B cell (primary cell): ENCODE data around the gene TOMM34. TPM values are rescaled to one million over a fixed set of nuclear protein-coding genes. Genes with fewer than 3 reads are reported as not detected.
A peak's percentile ranks its signal among the peaks of the same experiment; 100 is the strongest.

Source experiments
- ATAC-seq: fragments of 200-7000 bp; cut with Tn5 transposase; one replicate; pipeline ENCODE4 v1.10.0; 2021; ENCODE audit warnings: low read depth, mild to moderate bottlenecking, moderate number of reproducible peaks, moderate library complexity
- CTCF ChIA-PET: fragments of 350-600 bp; sonication (Branson Sonifier 250); formaldehyde crosslinking; loops from one replicate; lab custom pipeline; 2021; ENCODE audit warnings: antibody characterized with exemption, inconsistent platforms; lab: Charles Lee
- POLR2A ChIA-PET: fragments of 350-600 bp; sonication (Branson Sonifier 250); formaldehyde crosslinking; loops from one replicate; lab custom pipeline; 2021; ENCODE audit warnings: antibody characterized with exemption; lab: Charles Lee
- DNase-seq: peaks from one replicate; pipeline ENCODE4 v3.0.0; 2013
- H2AFZ ChIP-seq: 2 replicates; pipeline ENCODE4 v1.6.1; 2012; ENCODE audit warnings: mild to moderate bottlenecking, low read depth, low read length; ENCODE audit not compliant: insufficient read depth, poor library complexity, severe bottlenecking
- H3K27ac ChIP-seq, 2 donors: 1 replicate in 1 of 2; 2 replicates in 1 of 2; pipeline ENCODE4 v1.5.1; 2012 to 2013; ENCODE audit warnings: low read length in 2 of 2, mild to moderate bottlenecking in 2 of 2, moderate library complexity in 1 of 2
- H3K27me3 ChIP-seq, 4 experiments: fragments of 200-600 bp in 1 of 4; sonication (generic) in 1 of 4; replicated peaks in 1 of 4; 1 replicate in 2 of 4; 2 replicates in 2 of 4; pipeline versions ENCODE4 v1.6.1 to v1.7.0; 2013 to 2016; ENCODE audit warnings: low read length in 3 of 4, mild to moderate bottlenecking in 2 of 4, mixed read lengths in 1 of 4, moderate library complexity in 1 of 4; ENCODE audit not compliant: insufficient read depth in 4 of 4, control insufficient read depth in 3 of 4; ENCODE audit errors: control extremely low read depth in 1 of 4
- H3K36me3 ChIP-seq, 2 experiments: replicated peaks in 1 of 2; 1 replicate in 1 of 2; 2 replicates in 1 of 2; pipeline versions ENCODE4 v1.6.1 to v1.7.1; 2013; ENCODE audit warnings: low read length in 1 of 2; ENCODE audit not compliant: insufficient read depth in 2 of 2, control insufficient read depth in 1 of 2; ENCODE audit errors: control extremely low read depth in 1 of 2, extremely low read depth in 1 of 2
- H3K4me1 ChIP-seq, 2 donors: fragments of 200-600 bp in 1 of 2; sonication (generic) in 1 of 2; 1 replicate in 1 of 2; 2 replicates in 1 of 2; pipeline versions ENCODE4 v1.5.1 to v1.6.1; 2013 to 2017; ENCODE audit warnings: low read length in 2 of 2; ENCODE audit not compliant: control insufficient read depth in 2 of 2, insufficient read depth in 2 of 2
- H3K4me2 ChIP-seq: replicated peaks from 2 replicates; pipeline ENCODE3; 2012; ENCODE audit warnings: mild to moderate bottlenecking, low read depth, low read length; ENCODE audit not compliant: poor library complexity, severe bottlenecking
- H3K4me3 ChIP-seq, 5 experiments: fragments of 200-600 bp in 1 of 5; sonication (generic) in 1 of 5; 1 replicate in 3 of 5; 2 replicates in 2 of 5; pipeline versions ENCODE4 v1.5.1 to v1.7.0; 2011 to 2016; ENCODE audit warnings: low read length in 4 of 5, mild to moderate bottlenecking in 4 of 5, low read depth in 2 of 5, control low read depth in 1 of 5, moderate library complexity in 1 of 5; ENCODE audit not compliant: insufficient read depth in 1 of 5; ENCODE audit errors: control extremely low read depth in 1 of 5, extremely low read depth in 1 of 5
- H3K79me2 ChIP-seq: fragments of 200-600 bp; sonication (generic); one replicate; pipeline ENCODE4 v1.6.0; 2016; ENCODE audit warnings: low read length; ENCODE audit not compliant: control insufficient read depth, insufficient read depth
- H3K9ac ChIP-seq: fragments of 200-600 bp; sonication (generic); 2 replicates; pipeline ENCODE4 v1.6.1; 2017; ENCODE audit warnings: mild to moderate bottlenecking, low read length, moderate library complexity
- H3K9me3 ChIP-seq, 3 donors: one replicate each; pipeline versions ENCODE4 v1.6.1 to v1.7.1; 2013; ENCODE audit warnings: low read length in 2 of 3; ENCODE audit not compliant: control insufficient read depth in 2 of 3, insufficient read depth in 1 of 3; ENCODE audit errors: control extremely low read depth in 1 of 3
- H4K20me1 ChIP-seq: 2 replicates; pipeline ENCODE4 v1.6.0; 2012; ENCODE audit warnings: mild to moderate bottlenecking, low read length; ENCODE audit not compliant: insufficient read depth, control insufficient read depth, poor library complexity, severe bottlenecking
- H3K27ac Mint-ChIP-seq: one replicate; pipeline ENCODE4 v1.8.0; 2021; ENCODE audit warnings: mixed read lengths
- H3K27me3 Mint-ChIP-seq: one replicate; pipeline ENCODE4 v1.8.0; 2021; ENCODE audit warnings: mixed read lengths
- H3K4me1 Mint-ChIP-seq: one replicate; pipeline ENCODE4 v1.8.0; 2021; ENCODE audit warnings: mixed read lengths
- H3K4me3 Mint-ChIP-seq: one replicate; pipeline ENCODE4 v1.8.0; 2021; ENCODE audit warnings: mixed read lengths
- H3K9me3 Mint-ChIP-seq: one replicate; pipeline ENCODE4 v1.8.0; 2022; ENCODE audit warnings: mixed read lengths; ENCODE audit not compliant: insufficient read depth
- EZH2 ChIP-seq: IDR thresholded peaks from 2 replicates; pipeline ENCODE4 v1.6.1; 2012; ENCODE audit warnings: borderline replicate concordance, low read depth, mild to moderate bottlenecking, moderate library complexity, low read length; ENCODE audit not compliant: insufficient read depth, poor library complexity, severe bottlenecking
- WGBS: methylation state at CpG from one replicate; pipeline ENCODE4 v1.1.5; 2013; ENCODE audit warnings: missing lambda C conversion rate; ENCODE audit not compliant: insufficient coverage; 5-methylcytosine and 5-hydroxymethylcytosine counted together
- intact Hi-C: fragments of 100-400 bp; cut with micrococcal nuclease; formaldehyde crosslinking; loops from one replicate; pipeline ENCODE4 v1.10.0; 2022
- polyA plus RNA-seq: library from polyadenylated mRNA; depleted of rRNA; stranded (reverse); fragments of >200 nt; gene quantifications from 2 replicates; pipeline ENCODE4 v1.2.3, GENCODE V29; 2012
- total RNA-seq, 2 donors: library from RNA; stranded (reverse); fragments of 120-200 nt in 1 of 2; gene quantifications; 1 replicate in 1 of 2; 2 replicates in 1 of 2; pipeline versions ENCODE4 v1.2.3 to v1.2.4, GENCODE V29; 2013 to 2022
- TF ChIP-seq, protein P1 (sequence below): fragments of 200-600 bp; IDR thresholded peaks from one replicate; pipeline ENCODE4 v1.8.0; 2022; ENCODE audit warnings: antibody characterized with exemption, mild to moderate bottlenecking

TOMM34 gene
- total and polyA plus RNA-seq, 2 donors (not counting 1 experiment from before 2014, with no cell fraction given), result 19.1 to 21.8 TPM

GRCh38 chr20:44955270-44955669, 4.9 kb downstream of the TOMM34 start:
- H3K4me3 ChIP-seq, result no peak overlapping the region
- peaks cover 4 to 66% of the 10 kb centered on the region in 2 experiments for H3K36me3 ChIP-seq
- POLR2A ChIA-PET, result no interaction called here
- H3K27me3 Mint-ChIP-seq, result no peaks in the 10 kb centered on the region
- peak overlapping the region; percentile 2 for H2AFZ ChIP-seq
- H3K79me2 ChIP-seq, result peaks cover 66% of the 10 kb centered on the region
- H3K9me3 ChIP-seq, result no peaks in the 10 kb centered on the region
- 63% methylated on average over 1 of the region's 4 CpGs for WGBS
- H3K4me1 Mint-ChIP-seq, result peaks cover 68% of the 10 kb centered on the region
- no peak for TF ChIP-seq EZH2
- TF ChIP-seq, protein P1, sequence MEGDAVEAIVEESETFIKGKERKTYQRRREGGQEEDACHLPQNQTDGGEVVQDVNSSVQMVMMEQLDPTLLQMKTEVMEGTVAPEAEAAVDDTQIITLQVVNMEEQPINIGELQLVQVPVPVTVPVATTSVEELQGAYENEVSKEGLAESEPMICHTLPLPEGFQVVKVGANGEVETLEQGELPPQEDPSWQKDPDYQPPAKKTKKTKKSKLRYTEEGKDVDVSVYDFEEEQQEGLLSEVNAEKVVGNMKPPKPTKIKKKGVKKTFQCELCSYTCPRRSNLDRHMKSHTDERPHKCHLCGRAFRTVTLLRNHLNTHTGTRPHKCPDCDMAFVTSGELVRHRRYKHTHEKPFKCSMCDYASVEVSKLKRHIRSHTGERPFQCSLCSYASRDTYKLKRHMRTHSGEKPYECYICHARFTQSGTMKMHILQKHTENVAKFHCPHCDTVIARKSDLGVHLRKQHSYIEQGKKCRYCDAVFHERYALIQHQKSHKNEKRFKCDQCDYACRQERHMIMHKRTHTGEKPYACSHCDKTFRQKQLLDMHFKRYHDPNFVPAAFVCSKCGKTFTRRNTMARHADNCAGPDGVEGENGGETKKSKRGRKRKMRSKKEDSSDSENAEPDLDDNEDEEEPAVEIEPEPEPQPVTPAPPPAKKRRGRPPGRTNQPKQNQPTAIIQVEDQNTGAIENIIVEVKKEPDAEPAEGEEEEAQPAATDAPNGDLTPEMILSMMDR, result no peak
- peak overlapping the region; percentile 53 for H3K4me2 ChIP-seq
- H3K27ac Mint-ChIP-seq, result peak overlapping the region; percentile 91
- H3K4me3 Mint-ChIP-seq, result peak overlapping the region; percentile 82
- peak overlapping the region; percentile 43 to 63 for H3K27ac ChIP-seq
- DNase-seq, result peak; percentile 46
- peak; percentile 3 for ATAC-seq
- H3K9me3 Mint-ChIP-seq, result no peaks in the 10 kb centered on the region
- H3K9ac ChIP-seq, result no peak overlapping the region
- peaks cover 16% of the 10 kb centered on the region for H4K20me1 ChIP-seq
- H3K4me1 ChIP-seq, result peaks cover 45 to 50% of the 10 kb centered on the region in 2 donors
- intact Hi-C loops, result loop anchor here (5.0 kb wide), 1 partner anchor 42 kb away; no protein-coding TSS in a partner anchor
- no peaks in the 10 kb centered on the region for H3K27me3 ChIP-seq
- CTCF ChIA-PET, result no interaction called here

GRCh38 chr20:44954211-44954610, 6.0 kb downstream of the TOMM34 start:
- no peak overlapping the region for H2AFZ ChIP-seq
- Mint-ChIP-seq H3K27me3 (no peaks in the 10 kb centered on the region), H3K4me1 (peaks cover 62% of the 10 kb centered on the region), H3K9me3 (no peaks in the 10 kb centered on the region), H3K4me3 (no peak overlapping the region), H3K27ac (peak overlapping the region; percentile 73)
- H3K4me2 ChIP-seq, result no peak overlapping the region
- no peak for ATAC-seq
- H3K9me3 ChIP-seq, result no peaks in the 10 kb centered on the region
- ChIA-PET CTCF (interaction anchor here (0.7 to 1.2 kb wide), 2 partner anchors 28 to 337 kb away, joined by 3 to 6 read pairs; no protein-coding TSS in a partner anchor), POLR2A (no interaction called here)
- peaks cover 12% of the 10 kb centered on the region for H4K20me1 ChIP-seq
- DNase-seq, result no peak
- peaks cover 41 to 45% of the 10 kb centered on the region in 2 donors for H3K4me1 ChIP-seq
- H3K27me3 ChIP-seq, result no peaks in the 10 kb centered on the region
- peaks cover 59% of the 10 kb centered on the region for H3K79me2 ChIP-seq
- H3K9ac ChIP-seq, result no peak overlapping the region
- intact Hi-C loops, result no loop called here
- peaks cover 6 to 77% of the 10 kb centered on the region in 2 experiments for H3K36me3 ChIP-seq
- no peak overlapping the region for H3K4me3 ChIP-seq
- no peak for TF ChIP-seq EZH2
- TF ChIP-seq, protein P1, result no peak
- H3K27ac ChIP-seq, result peak overlapping the region in 1 of 2 donors; percentile 6
- WGBS, result 100% methylated on average over 3 of the region's 5 CpGs
